HG03108 (cell line): Measurements from ENCODE around the gene TST.
"Not testable (repeated sequence)": the region's sequence is repeated elsewhere in the genome, so short reads cannot be mapped to it uniquely, and the experiment has no call there.

Source experiments
- ATAC-seq: cut with Tn5 transposase; IDR thresholded peaks from one replicate; pipeline ENCODE4 v1.9.1; 2021; ENCODE audit warnings: moderate library complexity; ENCODE audit not compliant: unreplicated experiment

Gene TST

GRCh38 chr22:36989012-36989411 is 30.2 kb downstream of the TST start:
- not testable (repeated sequence) for ATAC-seq

- ATAC-seq = no peak
These were observed 31.0 kb downstream of the TST start for GRCh38 chr22:36988075-36988832.

DNA sequence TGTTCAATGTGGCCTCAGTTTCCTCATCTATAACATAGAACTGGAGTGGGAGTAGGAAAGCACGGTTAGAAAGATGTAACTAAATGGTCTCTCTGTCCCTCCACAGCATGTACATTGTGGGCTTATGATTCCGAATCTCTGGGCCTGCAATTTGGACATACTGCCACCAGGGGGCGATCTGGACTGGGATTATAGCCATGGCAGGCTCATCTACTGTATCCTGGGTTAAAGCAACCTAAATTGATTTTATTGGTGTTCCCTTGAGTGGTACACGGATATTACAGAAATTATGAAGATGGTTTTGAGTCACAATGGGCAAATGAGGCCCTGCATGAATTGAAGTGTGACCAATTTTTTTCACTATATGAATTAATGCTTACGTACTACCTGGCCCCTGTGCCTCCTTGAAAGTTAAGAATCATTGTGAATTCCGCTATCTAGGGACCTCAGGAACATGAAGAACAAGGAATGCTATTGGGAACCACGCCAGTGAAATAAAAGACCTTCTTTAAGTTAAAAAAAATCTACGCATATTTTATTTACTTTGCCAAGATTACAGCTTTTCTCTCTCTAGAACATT is 32.9 kb downstream of the TST start:
- no peak for ATAC-seq

- no peak for ATAC-seq
These were observed 33.9 kb downstream of the TST start for GRCh38 chr22:36985211-36985889.

DNA sequence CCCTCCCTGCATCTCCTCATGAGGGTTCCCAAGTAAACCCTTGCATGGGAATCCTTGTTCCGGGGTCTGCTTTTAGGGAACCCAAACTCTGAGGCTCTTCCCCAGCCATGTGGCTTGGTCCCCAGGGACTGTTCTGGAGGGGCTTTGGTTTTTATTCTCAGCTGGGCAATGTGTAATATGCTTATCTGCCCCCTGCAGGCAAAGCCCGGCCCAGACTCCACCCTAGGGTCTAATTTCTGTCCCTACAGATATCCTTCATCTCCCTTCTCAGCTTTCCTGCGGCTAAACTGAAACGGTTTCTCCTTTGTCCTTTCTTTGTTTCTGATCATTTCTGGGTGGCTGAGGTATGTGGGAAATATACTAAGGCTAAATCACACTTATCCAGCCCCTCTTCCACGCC is 37.1 kb downstream of the TST start:
- ATAC-seq = no peak

- ATAC-seq = no peak
These were observed 37.9 kb downstream of the TST start for GRCh38 chr22:36981247-36981775.

GRCh38 chr22:36979016-36979910 is 40.0 kb downstream of the TST start:
- no peak for ATAC-seq

GRCh38 chr22:36977947-36978660 is 41.1 kb downstream of the TST start:
- ATAC-seq = no peak

- peak; percentile 58 for ATAC-seq
These were observed 41.8 kb downstream of the TST start for GRCh38 chr22:36977401-36977861.

DNA sequence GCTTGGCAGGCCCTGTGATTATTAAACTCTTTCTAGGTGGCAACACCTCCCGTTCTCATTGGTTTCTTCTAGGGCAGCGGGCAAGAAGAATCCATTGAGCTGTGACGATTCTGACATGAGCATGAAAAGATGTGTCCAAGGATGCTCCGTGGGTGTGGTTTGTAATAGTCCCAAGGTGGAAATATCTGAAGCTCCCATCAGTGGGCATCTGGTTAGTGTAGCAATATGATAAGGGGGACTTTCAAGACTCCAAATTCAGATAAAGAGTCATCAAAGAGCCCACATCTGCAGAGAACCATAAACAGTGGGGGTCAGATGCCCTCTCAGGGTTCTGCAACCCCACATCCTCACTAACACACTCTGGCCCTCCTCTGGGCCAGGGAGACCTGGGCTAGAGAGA is 42.6 kb downstream of the TST start:
- ATAC-seq = no peak

DNA sequence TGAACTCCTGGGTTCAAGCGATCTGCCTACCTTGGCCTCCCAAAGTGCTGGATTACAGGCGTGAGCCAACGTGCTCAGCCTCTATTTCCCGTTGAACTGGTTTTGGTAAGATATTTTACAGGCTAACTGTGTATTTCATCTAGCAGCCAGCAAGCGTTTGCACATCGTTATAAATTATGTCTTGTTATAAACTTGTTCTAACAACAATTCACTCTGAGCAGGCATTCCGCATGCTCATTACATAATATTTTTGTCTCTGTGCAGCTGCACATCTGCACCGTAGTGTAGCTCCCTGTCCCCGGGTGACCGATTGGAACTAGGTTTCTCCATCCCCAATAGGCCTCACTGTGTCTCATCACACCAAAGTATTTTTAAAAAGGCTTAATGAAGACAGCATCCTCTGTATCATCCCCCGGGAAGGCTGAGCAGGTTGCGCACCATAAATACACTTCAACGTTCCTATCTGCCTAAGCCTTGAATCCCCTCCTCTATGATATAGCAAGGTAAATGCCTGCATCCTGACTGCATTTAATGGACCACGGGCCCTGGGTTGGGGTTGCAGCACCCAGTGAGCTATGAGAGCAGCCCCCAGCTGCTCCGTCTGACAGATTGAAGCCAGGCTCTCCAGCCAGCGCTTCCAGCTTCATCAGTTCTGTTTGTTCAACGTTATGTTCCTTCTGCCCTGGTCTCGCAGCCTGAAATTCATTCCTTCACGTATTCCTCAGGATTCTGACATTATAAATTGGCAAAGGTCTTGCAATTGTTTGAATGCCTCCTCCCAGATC is 47.7 kb downstream of the TST start:
- ATAC-seq = no peak

DNA sequence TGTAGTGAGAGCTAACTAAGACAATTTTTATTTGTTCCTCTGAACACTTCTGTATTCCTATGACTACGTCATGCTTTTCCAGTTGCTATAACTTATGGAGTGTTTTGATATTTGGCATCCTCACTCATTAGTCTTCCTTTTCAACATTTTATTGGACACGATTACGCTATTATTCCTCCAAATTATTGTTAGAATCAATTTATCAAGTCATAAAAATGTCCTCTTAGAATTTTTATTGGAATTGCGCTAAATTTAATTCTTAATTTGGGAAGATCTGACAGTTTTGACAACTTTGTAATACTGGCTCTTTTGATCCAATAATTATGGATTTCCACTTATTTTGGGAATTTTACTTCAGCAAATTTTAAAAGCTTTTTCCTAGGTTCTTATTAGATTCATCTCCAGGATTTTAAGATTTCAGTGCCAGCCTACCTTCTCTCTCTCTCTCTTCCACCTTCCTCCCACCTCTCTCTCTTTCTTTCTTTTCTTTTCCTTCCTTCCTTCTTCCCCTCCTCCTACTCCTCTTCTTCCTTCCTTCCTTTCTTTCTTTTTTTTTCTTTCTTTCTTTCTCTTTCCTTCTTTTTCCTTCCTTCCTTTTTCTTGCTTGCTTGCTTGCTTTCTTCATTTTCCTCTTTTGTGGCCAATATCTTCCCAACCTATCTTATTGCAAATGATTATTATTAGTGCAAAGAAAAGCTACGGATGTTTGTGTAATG is 50.8 kb downstream of the TST start:
- no peak for ATAC-seq

GRCh38 chr22:36966851-36967540 is 52.3 kb downstream of the TST start:
- no peak for ATAC-seq

DNA sequence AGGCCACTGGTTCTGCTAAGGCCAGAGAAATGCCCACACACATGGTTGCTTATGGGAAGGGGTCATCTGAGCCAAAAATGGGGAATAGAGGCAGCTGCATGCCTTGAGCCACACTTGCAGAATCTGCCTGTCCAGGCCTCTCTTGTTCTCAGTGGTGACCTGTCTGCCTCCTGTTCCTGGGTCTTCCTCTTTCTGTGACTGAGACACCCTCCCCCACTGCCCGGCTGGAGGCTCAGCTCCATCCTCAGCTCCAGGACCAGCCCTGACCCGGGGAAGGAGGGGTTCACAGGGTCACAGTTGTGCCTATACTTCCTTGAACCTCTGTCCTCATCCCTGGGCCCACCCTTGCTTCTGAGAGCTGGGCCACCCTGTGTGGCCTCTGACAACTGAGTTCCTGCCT is 53.6 kb downstream of the TST start:
- no peak for ATAC-seq

- ATAC-seq = no peak
These were observed 55.1 kb downstream of the TST start for GRCh38 chr22:36964106-36964505.

GRCh38 chr22:36963302-36963701 is 55.9 kb downstream of the TST start:
- no peak for ATAC-seq

GRCh38 chr22:36961626-36962025 is 57.6 kb downstream of the TST start:
- ATAC-seq = no peak
